Esophagus muscularis mucosa (tissue), 4 donors: ENCODE results near the gene GON7. TPM values are rescaled to one million over a fixed set of nuclear protein-coding genes. Genes with fewer than 3 reads are reported as not detected.

Experiments
- DNase-seq: peaks from one replicate; pipeline ENCODE4 v3.0.0-alpha.2; 2017; ENCODE audit errors: extremely low spot score
- H3K27ac ChIP-seq, 4 donors: fragments of 200-600 bp; sonication (generic); replicated peaks in 1 of 4; 1 replicate in 3 of 4; 2 replicates in 1 of 4; pipeline ENCODE4 v1.5.1; 2016 to 2019; ENCODE audit warnings: mild to moderate bottlenecking in 1 of 4
- H3K27me3 ChIP-seq, 4 donors: fragments of 200-600 bp; sonication (generic); one replicate each; pipeline versions ENCODE4 v1.5.1 to v1.6.0; 2016 to 2019
- H3K36me3 ChIP-seq, 4 donors: fragments of 200-600 bp; sonication (generic); one replicate each; pipeline ENCODE4 v1.5.1; 2016 to 2019
- H3K4me1 ChIP-seq, 4 donors: fragments of 200-600 bp; sonication (generic); one replicate each; pipeline ENCODE4 v1.5.1; 2016 to 2019
- H3K4me3 ChIP-seq, 4 donors: fragments of 200-600 bp; sonication (generic); 1 replicate in 2 of 4; 2 replicates in 2 of 4; pipeline ENCODE4 v1.5.1; 2016 to 2019; ENCODE audit warnings: mild to moderate bottlenecking in 4 of 4, moderate library complexity in 1 of 4
- H3K9me3 ChIP-seq, 4 donors: fragments of 200-600 bp; sonication (generic); 1 replicate in 3 of 4; 2 replicates in 1 of 4; pipeline ENCODE4 v1.5.1; 2016 to 2019
- CTCF ChIP-seq, 3 experiments: fragments of 200-600 bp in 2 of 3; fragments of 450-650 bp in 1 of 3; sonication (generic) in 2 of 3; IDR thresholded peaks; one replicate each; pipeline ENCODE4 v1.5.1; 2017 to 2019; ENCODE audit warnings: antibody characterized with exemption in 3 of 3, mild to moderate bottlenecking in 2 of 3, moderate library complexity in 1 of 3
- EP300 ChIP-seq: sonication (generic); formaldehyde crosslinking; IDR thresholded peaks from one replicate; pipeline ENCODE4 v1.6.1; 2017; ENCODE audit warnings: antibody characterized with exemption
- POLR2A ChIP-seq: fragments of 450-650 bp; IDR thresholded peaks from one replicate; pipeline ENCODE4 v1.6.1; 2017; ENCODE audit warnings: antibody characterized with exemption, moderate library complexity, mild to moderate bottlenecking, low read depth
- POLR2AphosphoS5 ChIP-seq, 2 donors: sonication (generic); formaldehyde crosslinking; IDR thresholded peaks; one replicate each; pipeline ENCODE4 v1.6.1; 2017; ENCODE audit warnings: antibody characterized with exemption in 2 of 2
- WGBS: methylation state at CpG from one replicate; pipeline ENCODE4 v1.1.5; 2018; 5-methylcytosine and 5-hydroxymethylcytosine counted together
- intact Hi-C: fragments of 100-400 bp; cut with DNase I; formaldehyde crosslinking; loops from one replicate; pipeline ENCODE4 v1.15.1; 2023
- total RNA-seq, 4 donors: library from RNA; depleted of rRNA; stranded (reverse); fragments of >200 nt; gene quantifications; one replicate each; pipeline versions ENCODE4 v1.1.0 to v1.2.1, GENCODE V29; 2016

GON7 gene
- total RNA-seq, 4 donors from 2014 or later = 6.1 to 14.5 (median 11.6) TPM

- no peak for DNase-seq
- TF ChIP-seq POLR2AphosphoS5 (IDR thresholded peaks at IDR 0.05) = no peak
- no peak for TF ChIP-seq EP300
- TF ChIP-seq POLR2A = no peak
- no peak for TF ChIP-seq CTCF (IDR thresholded peaks at IDR 0.05)
- intact Hi-C loops = no loop called here
- no peaks in the 10 kb centered on the region for H3K9me3 ChIP-seq
- H3K4me3 ChIP-seq = no peak overlapping the region
- peaks cover 60 to 100% (median 94%) of the 10 kb centered on the region in 4 donors for H3K36me3 ChIP-seq
- H3K27ac ChIP-seq = no peak overlapping the region
- no peaks in the 10 kb centered on the region for H3K4me1 ChIP-seq
- H3K27me3 ChIP-seq = no peaks in the 10 kb centered on the region
Observed at GRCh38 chr14:93220509-93220908, 13.6 kb upstream of the GON7 start.

- 54% methylated on average over 3 of the region's 3 CpGs for WGBS
- intact Hi-C loops = no loop called here
- H3K4me3 ChIP-seq = no peak overlapping the region
- no peaks in the 10 kb centered on the region for H3K27me3 ChIP-seq
- TF ChIP-seq EP300 = no peak
- no peak for TF ChIP-seq POLR2AphosphoS5 (IDR thresholded peaks at IDR 0.05)
- TF ChIP-seq POLR2A = no peak
- peak; percentile 21 to 39 (median 21) for TF ChIP-seq CTCF (IDR thresholded peaks at IDR 0.05)
- peaks cover 68 to 100% (median 97%) of the 10 kb centered on the region in 4 donors for H3K36me3 ChIP-seq
- no peak for DNase-seq
- H3K27ac ChIP-seq = no peak overlapping the region
- H3K4me1 ChIP-seq = no peaks in the 10 kb centered on the region
- H3K9me3 ChIP-seq = no peaks in the 10 kb centered on the region
Observed at GRCh38 chr14:93219103-93219726, 12.3 kb upstream of the GON7 start.

GRCh38 chr14:93214598-93214997 is 7.7 kb upstream of the GON7 start:
- Histone ChIP-seq H3K4me1 (peaks cover 0 to 7% (median 2%) of the 10 kb centered on the region in 4 donors), H3K9me3 (no peaks in the 10 kb centered on the region), H3K27me3 (no peaks in the 10 kb centered on the region), H3K4me3 (no peak overlapping the region), H3K36me3 (peaks cover 49 to 91% (median 88%) of the 10 kb centered on the region in 4 donors), H3K27ac (no peak overlapping the region)
- DNase-seq = no peak
- TF ChIP-seq POLR2A (no peak), EP300 (no peak), CTCF (IDR thresholded peaks at IDR 0.05) (no peak), POLR2AphosphoS5 (IDR thresholded peaks at IDR 0.05) (no peak)
- intact Hi-C loops = no loop called here
- WGBS = 85% methylated on average over 2 of the region's 2 CpGs

- Histone ChIP-seq H3K4me3 (no peak overlapping the region), H3K27ac (no peak overlapping the region), H3K9me3 (no peaks in the 10 kb centered on the region), H3K27me3 (no peaks in the 10 kb centered on the region), H3K4me1 (peaks cover 10 to 26% (median 22%) of the 10 kb centered on the region in 4 donors), H3K36me3 (peaks cover 36 to 69% (median 67%) of the 10 kb centered on the region in 4 donors)
- 83% methylated on average over 3 of the region's 3 CpGs for WGBS
- TF ChIP-seq CTCF (IDR thresholded peaks at IDR 0.05) (no peak), POLR2AphosphoS5 (IDR thresholded peaks at IDR 0.05) (no peak), POLR2A (no peak), EP300 (no peak)
- intact Hi-C loops = no loop called here
- DNase-seq = no peak
Observed at GRCh38 chr14:93212432-93212831, 5.6 kb upstream of the GON7 start.
